T-cell (primary cell): Measurements from ENCODE around the gene PSMA3. TPM values are rescaled to one million over a fixed set of nuclear protein-coding genes. Genes with fewer than 3 reads are reported as not detected.
A peak's percentile ranks its signal among the peaks of the same experiment; 100 is the strongest.
"Not testable (repeated sequence)": the region's sequence is repeated elsewhere in the genome, so short reads cannot be mapped to it uniquely, and the experiment has no call there.

Source experiments
- ATAC-seq, 4 experiments: fragments of 200-7000 bp in 3 of 4; fragments of 150-1000 bp in 1 of 4; cut with Tn5 transposase; replicated peaks in 1 of 4; 1 replicate in 3 of 4; 2 replicates in 1 of 4; pipeline ENCODE4 v1.10.0; 2021; ENCODE audit warnings: moderate library complexity in 3 of 4, mild to moderate bottlenecking in 2 of 4, moderate number of reproducible peaks in 1 of 4
- CTCF ChIA-PET, 2 donors: fragments of 300-600 bp; sonication (Branson Sonifier 250); formaldehyde crosslinking; loops; one replicate each; lab custom pipeline; 2022; ENCODE audit warnings: antibody characterized with exemption in 2 of 2; lab: Charles Lee
- POLR2A ChIA-PET, 2 donors: fragments of 300-600 bp; sonication (Branson Sonifier 250); formaldehyde crosslinking; loops; one replicate each; lab custom pipeline; 2022; ENCODE audit warnings: antibody characterized with exemption in 2 of 2; lab: Charles Lee
- DNase-seq, 35 experiments: peaks; one replicate each; pipeline versions ENCODE4 v3.0.0 to v3.0.0-alpha.2; 2013 to 2023
- H3K27ac ChIP-seq: one replicate; pipeline ENCODE4 v1.5.1; 2013; ENCODE audit warnings: low read length
- H3K27me3 ChIP-seq, 2 experiments: replicated peaks in 1 of 2; 1 replicate in 1 of 2; 2 replicates in 1 of 2; pipeline versions ENCODE4 v1.6.1 to v1.7.0; 2013; ENCODE audit warnings: low read length in 1 of 2, mixed read lengths in 1 of 2; ENCODE audit not compliant: control insufficient read depth in 2 of 2, insufficient read depth in 2 of 2; ENCODE audit errors: extremely low read depth in 1 of 2
- H3K36me3 ChIP-seq, 2 donors: 1 replicate in 1 of 2; 2 replicates in 1 of 2; pipeline versions ENCODE4 v1.6.1 to v1.7.0; 2013; ENCODE audit warnings: low read length in 1 of 2; ENCODE audit not compliant: control insufficient read depth in 2 of 2, insufficient read depth in 1 of 2; ENCODE audit errors: extremely low read depth in 1 of 2
- H3K4me1 ChIP-seq, 2 experiments: 1 replicate in 1 of 2; 2 replicates in 1 of 2; pipeline versions ENCODE4 v1.6.1 to v1.7.0; 2013; ENCODE audit warnings: low read length in 2 of 2, mixed read lengths in 1 of 2; ENCODE audit not compliant: insufficient read depth in 2 of 2, control insufficient read depth in 1 of 2; ENCODE audit errors: extremely low read depth in 1 of 2
- H3K4me3 ChIP-seq, 2 donors: 1 replicate in 1 of 2; 2 replicates in 1 of 2; pipeline versions ENCODE4 v1.5.1 to v1.7.0; 2013; ENCODE audit warnings: mild to moderate bottlenecking in 2 of 2, low read length in 1 of 2, moderate library complexity in 1 of 2; ENCODE audit not compliant: control insufficient read depth in 1 of 2; ENCODE audit errors: extremely low read depth in 1 of 2
- H3K9me3 ChIP-seq: 2 replicates; pipeline ENCODE4 v1.7.0; 2013
- H3K27ac Mint-ChIP-seq, 2 donors: one replicate each; pipeline ENCODE4 v1.8.0; 2020 to 2021; ENCODE audit warnings: mild to moderate bottlenecking in 2 of 2, mixed read lengths in 2 of 2
- H3K27me3 Mint-ChIP-seq, 2 donors: one replicate each; pipeline ENCODE4 v1.8.0; 2021 to 2022; ENCODE audit warnings: mixed read lengths in 2 of 2
- H3K36me3 Mint-ChIP-seq: one replicate; pipeline ENCODE4 v1.8.0; 2021; ENCODE audit warnings: mixed read lengths
- H3K4me1 Mint-ChIP-seq, 3 donors: one replicate each; pipeline ENCODE4 v1.8.0; 2020 to 2022; ENCODE audit warnings: mixed read lengths in 3 of 3, mild to moderate bottlenecking in 1 of 3
- H3K4me3 Mint-ChIP-seq, 3 donors: one replicate each; pipeline ENCODE4 v1.8.0; 2020 to 2022; ENCODE audit warnings: mild to moderate bottlenecking in 3 of 3, mixed read lengths in 3 of 3, moderate library complexity in 3 of 3
- H3K9me3 Mint-ChIP-seq, 3 donors: one replicate each; pipeline ENCODE4 v1.8.0; 2020 to 2022; ENCODE audit warnings: mixed read lengths in 3 of 3
- WGBS: methylation state at CpG from one replicate; pipeline ENCODE4 v1.1.5; 2013; ENCODE audit warnings: missing lambda C conversion rate; ENCODE audit not compliant: insufficient coverage; 5-methylcytosine and 5-hydroxymethylcytosine counted together
- total RNA-seq, 35 experiments: library from RNA in 6 of 35; stranded (reverse) in 6 of 35; fragments of 120-200 nt in 1 of 35; gene quantifications; one replicate each; pipeline versions ENCODE4 v1.2.1 to v1.2.4 and lab custom pipeline; 2013 to 2026

Gene PSMA3
- total RNA-seq, 5 donors from 2014 or later (not counting 1 experiment from before 2014, with no cell fraction given), result 75.5 to 139 (median 99.7) TPM

DNA sequence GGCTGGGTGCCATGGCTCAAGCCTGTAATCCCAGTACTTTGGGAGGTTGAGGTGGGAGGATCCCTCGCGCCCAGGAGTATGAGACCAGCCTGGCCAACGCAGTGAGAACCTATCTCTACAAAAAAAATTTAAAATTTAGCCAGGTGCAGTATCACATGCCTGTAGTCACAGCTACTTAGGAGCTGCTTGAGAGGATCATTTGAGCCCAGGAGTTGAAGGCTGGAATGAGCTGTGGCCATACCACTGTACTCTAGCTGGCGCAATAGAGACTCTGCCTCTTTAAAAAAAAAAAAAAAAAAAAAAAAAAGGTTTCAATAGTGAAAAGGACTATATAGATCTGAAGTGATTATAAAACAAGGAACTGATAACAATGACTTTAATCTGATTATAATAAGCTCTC lies 13.5 kb downstream of the PSMA3 start:
- Histone ChIP-seq H3K4me3 (no peak overlapping the region), H3K4me1 (no peaks in the 10 kb centered on the region), H3K36me3 (peaks cover 0 to 82% of the 10 kb centered on the region in 2 donors), H3K27me3 (no peaks in the 10 kb centered on the region), H3K9me3 (no peaks in the 10 kb centered on the region), H3K27ac (no peak overlapping the region)
- Mint-ChIP-seq H3K27me3 (no peaks in the 10 kb centered on the region), H3K9me3 (no peaks in the 10 kb centered on the region), H3K4me1 (peaks cover 5 to 18% (median 16%) of the 10 kb centered on the region in 3 donors), H3K36me3 (peaks cover 28% of the 10 kb centered on the region), H3K4me3 (no peak overlapping the region), H3K27ac (no peak overlapping the region)
- ATAC-seq (no peak), DNase-seq (no peak)
- POLR2A ChIA-PET, result interaction anchor here (0.7 to 1.8 kb wide), 5 partner anchors 11 to 59 kb away, joined by 3 to 12 read pairs (median 3); partner anchors contain the start of genes ARID4A (in 1 of the 2) and PSMA3 (in 1 of the 2)
- no CpG with 5 or more reads among the region's 4 CpGs for WGBS
- CTCF ChIA-PET, result interaction anchor here (0.7 to 1.0 kb wide), 3 partner anchors 14 to 103 kb away, joined by 3 to 7 read pairs (median 4); partner anchors contain the start of gene PSMA3 (in 1 of the 2)

DNA sequence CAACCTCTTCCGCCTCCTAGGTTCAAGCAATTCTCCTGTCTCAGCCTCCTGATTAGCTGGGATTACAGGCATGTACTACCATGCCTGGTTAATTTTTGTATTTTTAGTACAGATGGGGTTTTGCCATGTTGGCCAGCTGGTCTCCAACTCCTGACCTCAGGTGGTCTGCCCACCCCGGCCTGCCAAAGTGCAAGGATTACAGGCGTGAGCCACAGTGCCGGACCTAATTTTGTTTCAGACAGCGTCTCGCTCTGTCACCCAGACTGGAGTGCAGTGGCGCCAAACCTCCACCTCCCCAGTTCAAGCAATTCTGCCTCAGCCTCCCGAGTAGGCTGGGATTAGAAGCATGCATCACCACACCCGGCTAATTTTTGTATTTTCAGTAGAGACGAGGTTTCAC lies 17.4 kb downstream of the PSMA3 start:
- H3K4me3 Mint-ChIP-seq, ATAC-seq, H3K27me3 Mint-ChIP-seq, DNase-seq, H3K9me3 ChIP-seq, H3K9me3 Mint-ChIP-seq, H3K27me3 ChIP-seq, H3K27ac ChIP-seq, H3K27ac Mint-ChIP-seq, H3K4me1 ChIP-seq, H3K4me3 ChIP-seq: not testable (repeated sequence)
- ChIA-PET CTCF (interaction anchor here in 1 of 2 donors (0.7 kb wide), 1 partner anchor 43 kb away, joined by 5 read pairs; no protein-coding TSS in a partner anchor), POLR2A (interaction anchor here in 1 of 2 donors (0.5 kb wide), 1 partner anchor 60 kb away, joined by 3 read pairs; no protein-coding TSS in a partner anchor)
- H3K36me3 ChIP-seq, result peaks cover 9 to 87% of the 10 kb centered on the region in 2 donors
- 98% methylated on average over 8 of the region's 10 CpGs for WGBS
- Mint-ChIP-seq H3K4me1 (peaks cover 17 to 26% (median 20%) of the 10 kb centered on the region in 3 donors), H3K36me3 (peaks cover 43% of the 10 kb centered on the region)

DNA sequence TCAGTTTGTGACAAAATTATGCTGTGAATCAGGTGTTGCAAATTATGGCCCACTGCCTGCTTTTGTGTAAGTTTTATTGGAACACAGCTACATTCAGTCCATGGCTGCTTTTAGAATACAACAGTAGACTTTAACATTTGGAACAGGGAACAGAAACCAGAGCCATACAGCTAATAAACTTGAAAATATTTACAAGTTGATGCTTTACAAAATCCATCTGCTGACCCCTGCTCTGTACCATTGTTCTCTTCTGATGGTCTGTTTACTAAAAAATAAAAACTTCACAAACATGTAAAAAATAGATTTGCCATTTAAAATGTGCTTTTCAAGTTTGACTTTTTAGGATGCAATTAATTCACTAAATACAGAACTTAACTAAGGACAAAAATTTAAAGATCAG lies 20.8 kb downstream of the PSMA3 start:
- POLR2A ChIA-PET, result interaction anchor here in 1 of 2 donors (0.7 kb wide), 1 partner anchor 875 kb away, joined by 3 read pairs; no protein-coding TSS in a partner anchor
- H3K27me3 Mint-ChIP-seq, result no peaks in the 10 kb centered on the region

DNA sequence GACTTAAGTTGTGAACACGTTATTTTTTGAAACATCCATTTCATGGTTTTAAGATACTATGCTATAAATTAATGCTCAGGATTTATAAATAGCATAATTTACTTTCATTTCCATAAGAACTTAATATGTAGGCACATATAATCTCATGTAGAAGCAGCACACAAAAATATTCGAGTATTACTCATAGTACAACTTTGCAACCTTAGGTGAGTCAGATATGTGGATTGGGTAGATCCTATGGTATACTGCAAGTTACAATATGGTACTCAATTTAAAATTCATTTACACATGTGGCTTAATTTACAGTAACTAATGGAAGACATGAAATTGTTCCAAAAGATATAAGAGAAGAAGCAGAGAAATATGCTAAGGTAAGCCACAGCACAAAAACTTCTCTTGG lies 26.0 kb downstream of the PSMA3 start:
- Histone ChIP-seq H3K9me3 (no peaks in the 10 kb centered on the region), H3K4me1 (peaks cover 4 to 8% of the 10 kb centered on the region in 2 experiments), H3K4me3 (no peak overlapping the region), H3K27ac (no peak overlapping the region), H3K36me3 (peaks cover 6 to 67% of the 10 kb centered on the region in 2 donors), H3K27me3 (no peaks in the 10 kb centered on the region)
- no CpG with 5 or more reads among the region's 2 CpGs for whole genome bisulfite sequencing
- peaks cover 31 to 40% (median 38%) of the 10 kb centered on the region in 3 donors for H3K4me1 Mint-ChIP-seq
- CTCF ChIA-PET, result no interaction called here
- peaks cover 35% of the 10 kb centered on the region for H3K36me3 Mint-ChIP-seq
- H3K4me3 Mint-ChIP-seq, result no peak overlapping the region
- no peak for DNase-seq
- H3K9me3 Mint-ChIP-seq, result no peaks in the 10 kb centered on the region
- no peaks in the 10 kb centered on the region for H3K27me3 Mint-ChIP-seq
- H3K27ac Mint-ChIP-seq, result peak overlapping the region in 1 of 2 donors; percentile 39
- no peak for ATAC-seq
- POLR2A ChIA-PET, result interaction anchor here in 1 of 2 donors (0.5 to 0.6 kb wide), 3 partner anchors 23 to 61 kb away, joined by 3 read pairs; no protein-coding TSS in a partner anchor

More for the DNA sequence above, 20.8 kb downstream of the PSMA3 start:
- Mint-ChIP-seq H3K27ac (peak overlapping the region in 1 of 2 donors; percentile 16), H3K4me1 (peaks cover 15 to 20% (median 16%) of the 10 kb centered on the region in 3 donors), H3K36me3 (peaks cover 34% of the 10 kb centered on the region), H3K9me3 (no peaks in the 10 kb centered on the region), H3K4me3 (no peak overlapping the region)
- no peak overlapping the region for H3K4me3 ChIP-seq
- no peaks in the 10 kb centered on the region for H3K4me1 ChIP-seq
- no peaks in the 10 kb centered on the region for H3K27me3 ChIP-seq
- no peak for ATAC-seq
- DNase-seq, result no peak
- no peaks in the 10 kb centered on the region for H3K9me3 ChIP-seq
- CTCF ChIA-PET, result interaction anchor here in 1 of 2 donors (0.8 kb wide), 1 partner anchor 94 kb away, joined by 4 read pairs; no protein-coding TSS in a partner anchor
- H3K36me3 ChIP-seq, result peaks cover 15 to 83% of the 10 kb centered on the region in 2 donors
- H3K27ac ChIP-seq, result no peak overlapping the region

DNA sequence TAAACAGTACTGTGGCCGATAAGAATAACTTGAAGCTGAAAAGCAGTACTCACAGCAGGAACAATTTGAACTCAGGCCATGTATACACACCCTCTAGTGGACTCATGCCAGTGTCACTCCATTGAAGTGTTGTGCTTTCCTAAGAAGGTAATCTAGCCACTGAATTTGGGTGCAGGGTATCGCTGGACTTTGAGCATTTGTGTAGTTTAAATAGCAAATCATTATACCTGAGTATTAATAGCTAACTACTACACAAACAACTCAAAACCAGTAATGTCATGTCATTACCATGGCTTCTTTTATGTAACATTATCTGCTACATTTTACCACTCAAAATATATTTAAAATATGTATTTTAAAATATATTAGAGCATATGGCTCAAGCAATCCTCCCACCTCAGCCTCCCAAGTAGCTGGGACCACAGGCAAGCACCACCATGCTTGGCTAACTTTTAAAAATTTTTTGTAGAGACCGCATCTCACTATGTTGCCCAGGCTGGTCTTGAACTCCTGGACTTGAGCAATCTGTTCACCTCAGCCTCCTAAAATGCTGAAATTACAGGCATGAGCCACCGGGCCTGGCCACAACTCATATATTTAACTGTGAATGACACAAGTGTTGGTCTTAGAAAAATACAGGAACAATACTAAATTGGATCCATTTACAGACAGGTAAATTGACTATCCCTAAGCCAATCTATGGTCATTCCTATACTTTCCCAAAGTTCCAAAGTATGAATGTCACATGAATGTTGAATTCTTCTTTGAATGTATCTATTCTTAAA lies 28.1 kb downstream of the PSMA3 start:
- ChIA-PET CTCF (interaction anchor here in 1 of 2 donors (0.9 kb wide), 1 partner anchor 9 kb away, joined by 4 read pairs; no protein-coding TSS in a partner anchor), POLR2A (interaction anchor here (0.6 to 1.7 kb wide), 5 partner anchors 9 to 80 kb away, joined by 3 to 4 read pairs (median 3); partner anchors contain the start of gene ARID4A (in 1 of the 2))
- no peaks in the 10 kb centered on the region for H3K27me3 ChIP-seq
- whole genome bisulfite sequencing, result 100% methylated on average over 1 of the region's 4 CpGs
- no peak for ATAC-seq
- Mint-ChIP-seq H3K27me3 (no peaks in the 10 kb centered on the region), H3K4me1 (peaks cover 32 to 52% (median 43%) of the 10 kb centered on the region in 3 donors), H3K4me3 (no peak overlapping the region), H3K27ac (peak overlapping the region; percentile 15 to 39), H3K9me3 (no peaks in the 10 kb centered on the region), H3K36me3 (peaks cover 29% of the 10 kb centered on the region)
- no peak overlapping the region for H3K27ac ChIP-seq
- no peaks in the 10 kb centered on the region for H3K9me3 ChIP-seq
- DNase-seq, result peak in 1 of 35 experiments; percentile 17
- peaks cover 15 to 19% of the 10 kb centered on the region in 2 experiments for H3K4me1 ChIP-seq
- H3K4me3 ChIP-seq, result no peak overlapping the region
- H3K36me3 ChIP-seq, result peaks cover 10 to 56% of the 10 kb centered on the region in 2 donors

DNA sequence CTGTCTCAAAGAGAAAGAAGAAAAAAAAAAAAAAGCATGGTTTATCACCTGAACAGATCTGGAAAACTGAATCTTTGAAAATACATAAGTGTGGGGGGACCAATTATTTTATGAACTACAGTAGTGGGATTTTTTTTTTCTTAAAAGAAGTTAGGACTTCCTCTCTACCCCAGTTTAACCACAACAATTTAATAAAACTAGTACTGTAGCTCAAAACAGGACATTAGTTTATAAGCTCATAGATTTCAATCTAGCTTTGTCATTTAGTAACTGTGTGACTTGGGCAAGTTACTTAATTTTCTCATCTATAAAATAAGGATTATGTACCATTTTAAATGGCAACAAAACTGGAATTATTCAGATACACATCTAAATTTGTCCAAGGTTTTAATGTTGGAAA lies 30.2 kb downstream of the PSMA3 start:
- Histone ChIP-seq H3K9me3 (no peaks in the 10 kb centered on the region), H3K27ac (peak overlapping the region; percentile 43), H3K4me1 (peaks cover 15 to 28% of the 10 kb centered on the region in 2 experiments), H3K36me3 (peaks cover 10 to 57% of the 10 kb centered on the region in 2 donors), H3K4me3 (no peak overlapping the region), H3K27me3 (no peaks in the 10 kb centered on the region)
- no peaks in the 10 kb centered on the region for H3K27me3 Mint-ChIP-seq
- ATAC-seq (no peak), DNase-seq (no peak)
- no peaks in the 10 kb centered on the region for H3K9me3 Mint-ChIP-seq
- H3K36me3 Mint-ChIP-seq, result peaks cover 31% of the 10 kb centered on the region
- peaks cover 45 to 57% (median 48%) of the 10 kb centered on the region in 3 donors for H3K4me1 Mint-ChIP-seq
- peak overlapping the region; percentile 77 to 91 for H3K27ac Mint-ChIP-seq
- peak overlapping the region; percentile 17 to 43 (median 19) for H3K4me3 Mint-ChIP-seq
- POLR2A ChIA-PET, result interaction anchor here (0.6 to 1.8 kb wide), 9 partner anchors 11 to 885 kb away, joined by 3 to 13 read pairs (median 4); partner anchors contain the start of genes ARID4A (in 1 of the 2) and TOMM20L (in 1 of the 2)
- CTCF ChIA-PET, result interaction anchor here (0.7 to 2.1 kb wide), 3 partner anchors 12 to 914 kb away, joined by 4 to 6 read pairs (median 5); no protein-coding TSS in a partner anchor
